ENCODE data around the gene CBX6. TPM values are rescaled to one million over a fixed set of nuclear protein-coding genes. Genes with fewer than 3 reads are reported as not detected.
"Not testable (repeated sequence)": the region's sequence is repeated elsewhere in the genome, so short reads cannot be mapped to it uniquely, and the experiment has no call there.

Gene CBX6
- total RNA-seq, 1 experiment from 2014 or later: 136 TPM

GRCh38 chr22:38859581-38860282, 12.3 kb downstream of the CBX6 start:
- H3K36me3 ChIP-seq (ENCODE audit: low read depth): no peaks in the 10 kb centered on the region
- H3K79me2 ChIP-seq (ENCODE audit: low read depth): no peaks in the 10 kb centered on the region
- intact Hi-C loops (cut with micrococcal nuclease; ENCODE audit: unreplicated experiment): no loop called here
- H3K4me1 ChIP-seq (replicated peaks; ENCODE audit: insufficient read depth): no peaks in the 10 kb centered on the region
- H3K27ac ChIP-seq: no peak overlapping the region
- DNase-seq: no peak
- peaks cover 10% of the 10 kb centered on the region for H3F3A ChIP-seq (ENCODE audit: insufficient read depth, low read depth)
- H3K9me3 ChIP-seq (ENCODE audit: insufficient read depth, low read depth): no peaks in the 10 kb centered on the region
- H2AFZ ChIP-seq: no peak overlapping the region
- POLR2A ChIA-PET (ENCODE audit: unreplicated experiment): interaction anchor here (0.6 kb wide), 1 partner anchor 111 kb away, joined by 3 read pairs; no protein-coding TSS in a partner anchor
- peaks cover 32% of the 10 kb centered on the region; the same call in 1 of the 2 replicates for H4K20me1 ChIP-seq (ENCODE audit: insufficient read depth)
- no peak overlapping the region for H3K4me3 ChIP-seq
- H3K9me2 ChIP-seq (ENCODE audit: insufficient read depth): no peaks in the 10 kb centered on the region
- no peak overlapping the region for H3K4me2 ChIP-seq
- CTCF ChIA-PET: no interaction called here
- H3K27me3 ChIP-seq (ENCODE audit: insufficient read depth, low read depth): no peaks in the 10 kb centered on the region
- BruUV-seq (replicated peaks): TSS peak; percentile 5
- TF ChIP-seq CTCF (conservative IDR thresholded peaks at IDR 0.05) (no peak), EZH2 (IDR thresholded peaks at IDR 0.05; ENCODE audit: low read depth) (no peak)

GRCh38 chr22:38858492-38858891, 13.5 kb downstream of the CBX6 start:
- no peaks in the 10 kb centered on the region for H3K27me3 ChIP-seq (ENCODE audit: insufficient read depth, low read depth)
- H3K4me3 ChIP-seq: no peak overlapping the region
- no peaks in the 10 kb centered on the region for H3K36me3 ChIP-seq (ENCODE audit: low read depth)
- H3K9me3 ChIP-seq (ENCODE audit: insufficient read depth, low read depth): no peaks in the 10 kb centered on the region
- H4K20me1 ChIP-seq (ENCODE audit: insufficient read depth): peaks cover 25% of the 10 kb centered on the region; the same call in 1 of the 2 replicates
- no peaks in the 10 kb centered on the region for H3K79me2 ChIP-seq (ENCODE audit: low read depth)
- ChIA-PET CTCF (interaction anchor here (0.6 to 0.9 kb wide), 3 partner anchors 11 to 670 kb away, joined by 3 to 6 read pairs (median 4); no protein-coding TSS in a partner anchor), POLR2A (ENCODE audit: unreplicated experiment) (no interaction called here)
- H3F3A ChIP-seq (ENCODE audit: insufficient read depth, low read depth): peaks cover 6% of the 10 kb centered on the region; the same call in 1 of the 2 replicates
- H3K4me1 ChIP-seq (replicated peaks; ENCODE audit: insufficient read depth): no peaks in the 10 kb centered on the region
- no peaks in the 10 kb centered on the region for H3K9me2 ChIP-seq (ENCODE audit: insufficient read depth)
- no peak overlapping the region for H2AFZ ChIP-seq
- no peak for DNase-seq
- H3K27ac ChIP-seq: no peak overlapping the region
- H3K4me2 ChIP-seq: no peak overlapping the region
- BruUV-seq (replicated peaks): no TSS peak
- no peak for TF ChIP-seq EZH2 (IDR thresholded peaks at IDR 0.05; ENCODE audit: low read depth)
- TF ChIP-seq CTCF (conservative IDR thresholded peaks at IDR 0.05): no peak
- intact Hi-C loops (cut with micrococcal nuclease; ENCODE audit: unreplicated experiment): no loop called here

- H3K4me2 ChIP-seq; H3K27me3 ChIP-seq (ENCODE audit: insufficient read depth, low read depth); H2AFZ ChIP-seq; POLR2A ChIA-PET (ENCODE audit: unreplicated experiment); DNase-seq; H3K27ac ChIP-seq; H3K4me3 ChIP-seq; BruUV-seq (replicated peaks); H3K79me2 ChIP-seq (ENCODE audit: low read depth); H4K20me1 ChIP-seq (ENCODE audit: insufficient read depth); H3K9me2 ChIP-seq (ENCODE audit: insufficient read depth); intact Hi-C loops (cut with micrococcal nuclease; ENCODE audit: unreplicated experiment); CTCF ChIA-PET; H3K36me3 ChIP-seq (ENCODE audit: low read depth); H3K9me3 ChIP-seq (ENCODE audit: insufficient read depth, low read depth): not testable (repeated sequence)
- Histone ChIP-seq H3K4me1 (replicated peaks; ENCODE audit: insufficient read depth) (peaks cover 14% of the 10 kb centered on the region), H3F3A (ENCODE audit: insufficient read depth, low read depth) (peaks cover 17% of the 10 kb centered on the region; the same call in 1 of the 2 replicates)
These were observed 17.5 kb downstream of the CBX6 start for GRCh38 chr22:38854476-38854875.

- H3K79me2 ChIP-seq (ENCODE audit: low read depth); BruUV-seq (replicated peaks); H4K20me1 ChIP-seq (ENCODE audit: insufficient read depth); H3K36me3 ChIP-seq (ENCODE audit: low read depth); H3K27me3 ChIP-seq (ENCODE audit: insufficient read depth, low read depth); DNase-seq; H3K27ac ChIP-seq; intact Hi-C loops (cut with micrococcal nuclease; ENCODE audit: unreplicated experiment); H3K9me3 ChIP-seq (ENCODE audit: insufficient read depth, low read depth); H3K4me2 ChIP-seq; H3K9me2 ChIP-seq (ENCODE audit: insufficient read depth); CTCF ChIA-PET; H3K4me3 ChIP-seq; H2AFZ ChIP-seq: not testable (repeated sequence)
- peaks cover 17% of the 10 kb centered on the region; the same call in 1 of the 2 replicates for H3F3A ChIP-seq (ENCODE audit: insufficient read depth, low read depth)
- H3K4me1 ChIP-seq (replicated peaks; ENCODE audit: insufficient read depth): peaks cover 14% of the 10 kb centered on the region
- POLR2A ChIA-PET (ENCODE audit: unreplicated experiment): interaction anchor here (0.5 kb wide), 1 partner anchor 118 kb away, joined by 4 read pairs; no protein-coding TSS in a partner anchor
These were observed 18.1 kb downstream of the CBX6 start for GRCh38 chr22:38853883-38854282.
